SH-SY5Y (cell line): ENCODE results near the gene RRM1.

ENCODE experiments used
- GATA2 ChIP-seq: IDR thresholded peaks from 2 replicates; pipeline ENCODE4 v1.6.1; 2011; ENCODE audit warnings: mild to moderate bottlenecking, low read depth, low read length
- GATA3 ChIP-seq: IDR thresholded peaks from 2 replicates; pipeline ENCODE4 v1.6.1; 2011; ENCODE audit warnings: low read depth, mild to moderate bottlenecking, low read length, moderate library complexity

GRCh38 chr11:4098026-4098621 is 3.5 kb downstream of the RRM1 start:
- TF ChIP-seq GATA2 = no peak
- no peak for TF ChIP-seq GATA3
